ENCODE data around the gene RASA3.

DNA sequence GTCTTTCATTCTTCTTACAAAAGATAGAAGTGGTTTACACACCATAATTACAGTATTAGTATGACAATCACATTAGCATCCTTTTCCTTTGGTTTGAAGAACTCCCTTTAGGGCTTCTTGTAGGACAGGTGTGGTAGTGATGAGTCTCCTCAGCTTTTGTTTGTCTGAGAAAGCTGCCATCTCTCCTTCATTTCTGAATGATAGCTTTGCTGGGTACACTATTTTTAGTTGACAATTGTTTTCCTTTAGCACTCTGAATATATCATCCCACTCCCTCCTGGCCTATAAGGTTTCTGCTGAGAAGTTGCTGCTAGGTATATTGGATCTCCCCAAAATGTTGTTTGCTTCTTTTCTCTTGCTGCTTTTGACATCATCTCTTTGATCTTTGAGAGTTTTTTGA, 39.3 kb downstream of the RASA3 start:
- TF ChIP-seq POLR2AphosphoS5 (IDR thresholded peaks at IDR 0.05; ENCODE audit: insufficient read depth, low read depth, low read length) (no peak), POLR2A (IDR thresholded peaks at IDR 0.05; ENCODE audit: low read depth, low read length) (no peak), EZH2 (IDR thresholded peaks at IDR 0.05; ENCODE audit: borderline replicate concordance, low read depth, low read length, severe bottlenecking) (no peak), JUN (IDR thresholded peaks at IDR 0.05; ENCODE audit: borderline replicate concordance, insufficient read depth, insufficient read length, low read depth) (no peak), MYC (IDR thresholded peaks at IDR 0.05; ENCODE audit: low read depth, low read length) (no peak), FOS (IDR thresholded peaks at IDR 0.05; ENCODE audit: borderline replicate concordance, insufficient read depth, low read length) (no peak)
- TF ChIP-seq, protein P1, sequence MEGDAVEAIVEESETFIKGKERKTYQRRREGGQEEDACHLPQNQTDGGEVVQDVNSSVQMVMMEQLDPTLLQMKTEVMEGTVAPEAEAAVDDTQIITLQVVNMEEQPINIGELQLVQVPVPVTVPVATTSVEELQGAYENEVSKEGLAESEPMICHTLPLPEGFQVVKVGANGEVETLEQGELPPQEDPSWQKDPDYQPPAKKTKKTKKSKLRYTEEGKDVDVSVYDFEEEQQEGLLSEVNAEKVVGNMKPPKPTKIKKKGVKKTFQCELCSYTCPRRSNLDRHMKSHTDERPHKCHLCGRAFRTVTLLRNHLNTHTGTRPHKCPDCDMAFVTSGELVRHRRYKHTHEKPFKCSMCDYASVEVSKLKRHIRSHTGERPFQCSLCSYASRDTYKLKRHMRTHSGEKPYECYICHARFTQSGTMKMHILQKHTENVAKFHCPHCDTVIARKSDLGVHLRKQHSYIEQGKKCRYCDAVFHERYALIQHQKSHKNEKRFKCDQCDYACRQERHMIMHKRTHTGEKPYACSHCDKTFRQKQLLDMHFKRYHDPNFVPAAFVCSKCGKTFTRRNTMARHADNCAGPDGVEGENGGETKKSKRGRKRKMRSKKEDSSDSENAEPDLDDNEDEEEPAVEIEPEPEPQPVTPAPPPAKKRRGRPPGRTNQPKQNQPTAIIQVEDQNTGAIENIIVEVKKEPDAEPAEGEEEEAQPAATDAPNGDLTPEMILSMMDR (IDR thresholded peaks at IDR 0.05; ENCODE audit: extremely low read depth in 1 of 2, insufficient read depth in 1 of 2, low read depth in 1 of 2, low read length in 2 of 2): no peak
- TF ChIP-seq, protein P2, sequence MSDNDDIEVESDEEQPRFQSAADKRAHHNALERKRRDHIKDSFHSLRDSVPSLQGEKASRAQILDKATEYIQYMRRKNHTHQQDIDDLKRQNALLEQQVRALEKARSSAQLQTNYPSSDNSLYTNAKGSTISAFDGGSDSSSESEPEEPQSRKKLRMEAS (IDR thresholded peaks at IDR 0.05; ENCODE audit: insufficient read depth, insufficient read length): no peak

Measured in endothelial cell of umbilical vein (primary cell).